Chondrocyte (in vitro differentiated cells): ENCODE measurements around the gene TBX15. TPM values are rescaled to one million over a fixed set of nuclear protein-coding genes. Genes with fewer than 3 reads are reported as not detected.

Source experiments
- DNase-seq: peaks from one replicate; pipeline ENCODE4 v3.0.0; 2021; ENCODE audit warnings: mixed read lengths, low spot score
- H3K27ac Mint-ChIP-seq: one replicate; pipeline ENCODE4 v1.8.0; 2021; ENCODE audit warnings: mild to moderate bottlenecking, moderate library complexity, mixed read lengths; ENCODE audit not compliant: unreplicated experiment
- H3K27me3 Mint-ChIP-seq: 2 replicates; pipeline ENCODE4 v1.8.0; 2021; ENCODE audit warnings: low read depth, mixed read lengths
- H3K36me3 Mint-ChIP-seq: 2 replicates; pipeline ENCODE4 v1.8.0; 2021; ENCODE audit warnings: low read depth, mixed read lengths
- H3K4me1 Mint-ChIP-seq: 2 replicates; pipeline ENCODE4 v1.8.0; 2021; ENCODE audit warnings: low read depth, mild to moderate bottlenecking, mixed read lengths
- H3K4me3 Mint-ChIP-seq: one replicate; pipeline ENCODE4 v1.8.0; 2021; ENCODE audit warnings: mild to moderate bottlenecking, moderate library complexity, mixed read lengths; ENCODE audit not compliant: unreplicated experiment
- H3K9me3 Mint-ChIP-seq: 2 replicates; pipeline ENCODE4 v1.8.0; 2021; ENCODE audit warnings: low read depth, mixed read lengths
- CTCF ChIP-seq: fragments of 200-600 bp; sonication (generic); IDR thresholded peaks from 2 replicates; pipeline ENCODE4 v1.5.0; 2021; ENCODE audit warnings: antibody characterized with exemption, mild to moderate bottlenecking, moderate library complexity
- total RNA-seq: library from RNA; stranded (reverse); gene quantifications from 3 replicates; pipeline ENCODE4 v1.2.1, GENCODE V29; 2021

The TBX15 gene
- total RNA-seq, 1 donor from 2014 or later = 41.0 TPM

GRCh38 chr1:118983558-118984041 is 4.5 kb downstream of the TBX15 start:
- H3K27ac Mint-ChIP-seq = peak overlapping the region; percentile 100
- peaks cover 5% of the 10 kb centered on the region for H3K27me3 Mint-ChIP-seq
- H3K9me3 Mint-ChIP-seq = no peaks in the 10 kb centered on the region
- no peak for DNase-seq
- no peak for TF ChIP-seq CTCF
- H3K4me3 Mint-ChIP-seq = peak overlapping the region; percentile 99
- H3K36me3 Mint-ChIP-seq = peaks cover 21% of the 10 kb centered on the region
- H3K4me1 Mint-ChIP-seq = peaks cover 73% of the 10 kb centered on the region

- H3K4me3 Mint-ChIP-seq = peak overlapping the region; percentile 99
Measured at GRCh38 chr1:118982821-118983557, 5.2 kb downstream of the TBX15 start.

GRCh38 chr1:118982266-118982665 is 5.9 kb downstream of the TBX15 start:
- peak overlapping the region; percentile 100 for H3K27ac Mint-ChIP-seq
- no peaks in the 10 kb centered on the region for H3K9me3 Mint-ChIP-seq
- peaks cover 5% of the 10 kb centered on the region for H3K27me3 Mint-ChIP-seq
- H3K4me1 Mint-ChIP-seq = peaks cover 77% of the 10 kb centered on the region
- no peak for DNase-seq
- peak overlapping the region; percentile 99 for H3K4me3 Mint-ChIP-seq
- TF ChIP-seq CTCF = no peak
- H3K36me3 Mint-ChIP-seq = peaks cover 21% of the 10 kb centered on the region

More at GRCh38 chr1:118982821-118983557, 5.2 kb downstream of the TBX15 start:
- no peak for DNase-seq
- Mint-ChIP-seq H3K9me3 (no peaks in the 10 kb centered on the region), H3K27me3 (peaks cover 5% of the 10 kb centered on the region), H3K27ac (peak overlapping the region; percentile 100), H3K4me1 (peaks cover 73% of the 10 kb centered on the region), H3K36me3 (peaks cover 21% of the 10 kb centered on the region)
- no peak for TF ChIP-seq CTCF

GRCh38 chr1:118981436-118981835 is 6.7 kb downstream of the TBX15 start:
- Mint-ChIP-seq H3K27ac (peak overlapping the region; percentile 100), H3K4me3 (peak overlapping the region; percentile 99), H3K9me3 (no peaks in the 10 kb centered on the region), H3K27me3 (peaks cover 6% of the 10 kb centered on the region), H3K4me1 (peaks cover 75% of the 10 kb centered on the region), H3K36me3 (peaks cover 17% of the 10 kb centered on the region)
- no peak for TF ChIP-seq CTCF
- DNase-seq = no peak

- no peak for DNase-seq
- TF ChIP-seq CTCF = no peak
- Mint-ChIP-seq H3K27me3 (peaks cover 7% of the 10 kb centered on the region), H3K36me3 (peaks cover 12% of the 10 kb centered on the region), H3K27ac (peak overlapping the region; percentile 100), H3K4me1 (peaks cover 76% of the 10 kb centered on the region), H3K9me3 (no peaks in the 10 kb centered on the region), H3K4me3 (peak overlapping the region; percentile 82)
Measured at GRCh38 chr1:118979754-118980575, 8.2 kb downstream of the TBX15 start.
